A549 (cell line): ENCODE results near the gene SPATS2. TPM values are rescaled to one million over a fixed set of nuclear protein-coding genes. Genes with fewer than 3 reads are reported as not detected.

Experiments
- ATAC-seq, 2 experiments: fragments of 200-7000 bp in 1 of 2; fragments of >200 bp in 1 of 2; cut with Nextera tagmentation in 1 of 2; cut with Tn5 transposase in 1 of 2; 3 replicates each; pipeline versions ENCODE4 v1.8.0 to v1.9.1; 2018 to 2020; ENCODE audit warnings: mild to moderate bottlenecking in 1 of 2, moderate library complexity in 1 of 2
- CTCF ChIA-PET: fragments of 300-600 bp; sonication (Branson Sonifier 250); formaldehyde crosslinking; extraction: SDS; loops from one replicate; lab custom pipeline; 2021; ENCODE audit warnings: antibody characterized with exemption, inconsistent platforms; lab: Yijun Ruan, JAX
- POLR2A ChIA-PET: fragments of 350-600 bp; formaldehyde crosslinking; extraction: SDS; loops from one replicate; lab custom pipeline; 2021; ENCODE audit warnings: antibody characterized with exemption, inconsistent platforms; lab: Yijun Ruan, JAX
- DNase-seq, 2 experiments: peaks; one replicate each; pipeline versions ENCODE4 v3.0.0 to v3.0.0-alpha.2; 2011 to 2016; ENCODE audit warnings: low read depth in 1 of 2, low spot score in 1 of 2
- FAIRE-seq: peaks from 2 replicates; lab custom pipeline; 2011; peaks lifted over from hg19 to GRCh38; lab: Jason Lieb, UNC
- H3K27ac ChIP-seq, 2 experiments: fragments of >200 bp; sonication (Bioruptor Twin); formaldehyde crosslinking; 3 replicates each; pipeline ENCODE4 v1.5.1; 2016 to 2017
- H3K4me1 ChIP-seq: fragments of >200 bp; sonication (Bioruptor Twin); formaldehyde crosslinking; 3 replicates; pipeline ENCODE4 v1.6.1; 2016
- H3K4me2 ChIP-seq: fragments of >200 bp; sonication (Bioruptor Twin); formaldehyde crosslinking; 3 replicates; pipeline ENCODE4 v1.6.1; 2016
- H3K4me3 ChIP-seq: fragments of >200 bp; sonication (Bioruptor Twin); formaldehyde crosslinking; 3 replicates; pipeline ENCODE4 v1.5.1; 2016
- H3K9me3 ChIP-seq: fragments of >200 bp; sonication (Bioruptor Twin); formaldehyde crosslinking; 3 replicates; pipeline ENCODE4 v1.6.1; 2016
- BHLHE40 ChIP-seq: IDR thresholded peaks from 2 replicates; pipeline ENCODE4 v1.6.1; 2012; ENCODE audit warnings: low read depth, low read length, inconsistent platforms
- CHD2 ChIP-seq: fragments of 150-350 bp; IDR thresholded peaks from 2 replicates; pipeline ENCODE4 v1.6.1; 2014; ENCODE audit warnings: low read length; ENCODE audit not compliant: partially characterized antibody
- CHD4 ChIP-seq: fragments of 200-600 bp; sonication (generic); IDR thresholded peaks from 2 replicates; pipeline ENCODE4 v1.6.1; 2016; ENCODE audit warnings: antibody characterized with exemption, mild to moderate bottlenecking, borderline replicate concordance
- ELK1 ChIP-seq: fragments of 150-350 bp; IDR thresholded peaks from 2 replicates; pipeline ENCODE4 v1.6.1; 2014; ENCODE audit warnings: low read depth, mild to moderate bottlenecking, low read length
- EP300 ChIP-seq, 2 experiments: fragments of >200 bp; sonication (Bioruptor Twin); formaldehyde crosslinking; IDR thresholded peaks; 2 replicates in 1 of 2; 3 replicates in 1 of 2; pipeline ENCODE4 v1.6.1; 2016 to 2017
- FOSL2 ChIP-seq, 2 experiments: fragments of 450-650 bp in 1 of 2; fragments of >200 bp in 1 of 2; sonication (Bioruptor Twin) in 1 of 2; formaldehyde crosslinking; IDR thresholded peaks; 2 replicates each; pipeline versions ENCODE4 v1.5.0 to v1.6.1; 2016 to 2020; ENCODE audit warnings: mild to moderate bottlenecking in 1 of 2, moderate library complexity in 1 of 2
- GATA3 ChIP-seq: IDR thresholded peaks from 2 replicates; pipeline ENCODE4 v1.6.1; 2012; ENCODE audit warnings: borderline replicate concordance
- HDAC2 ChIP-seq: fragments of 200-600 bp; sonication (generic); IDR thresholded peaks from 2 replicates; pipeline ENCODE4 v1.6.1; 2016
- HES2 ChIP-seq: fragments of >200 bp; sonication (Bioruptor Twin); formaldehyde crosslinking; IDR thresholded peaks from 2 replicates; pipeline ENCODE4 v1.6.1; 2016
- HEYL ChIP-seq: fragments of 250-450 bp; sonication (Bioruptor Pico); IDR thresholded peaks from 2 replicates; pipeline ENCODE4 v1.8.0; 2021; ENCODE audit warnings: mild to moderate bottlenecking, moderate library complexity
- HMGXB4 ChIP-seq: fragments of 250-450 bp; sonication (Bioruptor Pico); IDR thresholded peaks from 2 replicates; pipeline ENCODE4 v1.5.0; 2021; ENCODE audit warnings: mild to moderate bottlenecking, moderate library complexity, borderline replicate concordance
- HOXB13 ChIP-seq: fragments of 250-450 bp; sonication (Bioruptor Pico); IDR thresholded peaks from 2 replicates; pipeline ENCODE4 v1.5.0; 2020; ENCODE audit warnings: low read depth, mild to moderate bottlenecking, moderate library complexity
- HOXB5 ChIP-seq: fragments of 250-450 bp; sonication (Bioruptor Pico); IDR thresholded peaks from 2 replicates; pipeline ENCODE4 v1.5.0; 2020; ENCODE audit warnings: mild to moderate bottlenecking, moderate library complexity
- MAFK ChIP-seq: fragments of 450-650 bp; IDR thresholded peaks from 2 replicates; pipeline ENCODE4 v1.6.1; 2014; ENCODE audit not compliant: partially characterized antibody
- MAX ChIP-seq: IDR thresholded peaks from 2 replicates; pipeline ENCODE4 v1.6.1; 2012
- MAZ ChIP-seq: fragments of 150-350 bp; IDR thresholded peaks from 2 replicates; pipeline ENCODE4 v1.6.1; 2014; ENCODE audit warnings: antibody characterized with exemption, low read depth, low read length, borderline replicate concordance
- MYC ChIP-seq: IDR thresholded peaks from 2 replicates; pipeline ENCODE4 v1.6.1; 2012; ENCODE audit warnings: mild to moderate bottlenecking, inconsistent platforms, low read length, improper control_type of control experiment, borderline replicate concordance
- NFE2L2 ChIP-seq: fragments of 150-350 bp; conservative IDR thresholded peaks from 2 replicates; pipeline ENCODE4 v1.6.1; 2014; ENCODE audit warnings: low read length
- PBX3 ChIP-seq: IDR thresholded peaks from 2 replicates; pipeline ENCODE4 v1.6.1; 2012
- POLR2A ChIP-seq: IDR thresholded peaks from 2 replicates; pipeline ENCODE4 v1.6.1; 2012; ENCODE audit warnings: mild to moderate bottlenecking, low read length
- POLR2AphosphoS2 ChIP-seq: conservative IDR thresholded peaks from 2 replicates; pipeline ENCODE4 v1.6.1; 2012; ENCODE audit warnings: low read length, improper control_type of control experiment, inconsistent platforms
- RAD21 ChIP-seq, 2 experiments: fragments of >200 bp in 1 of 2; sonication (Bioruptor Twin) in 1 of 2; formaldehyde crosslinking in 1 of 2; IDR thresholded peaks in 1 of 2; conservative IDR thresholded peaks in 1 of 2; 2 replicates in 1 of 2; 3 replicates in 1 of 2; pipeline ENCODE4 v1.6.1; 2012 to 2018; ENCODE audit warnings: inconsistent platforms in 1 of 2
- RCOR1 ChIP-seq: fragments of 150-350 bp; IDR thresholded peaks from 2 replicates; pipeline ENCODE4 v1.6.1; 2014; ENCODE audit warnings: antibody characterized with exemption, low read length, low read depth
- RFX5 ChIP-seq: fragments of 450-650 bp; IDR thresholded peaks from 2 replicates; pipeline ENCODE4 v1.7.1; 2014; ENCODE audit warnings: antibody characterized with exemption, mild to moderate bottlenecking, moderate library complexity
- RNF2 ChIP-seq: fragments of 200-600 bp; sonication (generic); IDR thresholded peaks from 2 replicates; pipeline ENCODE4 v1.6.1; 2016; ENCODE audit warnings: low read depth, mild to moderate bottlenecking, antibody characterized with exemption, moderate library complexity, borderline replicate concordance
- SMC3 ChIP-seq: fragments of >200 bp; sonication (Bioruptor Twin); formaldehyde crosslinking; IDR thresholded peaks from 3 replicates; pipeline ENCODE4 v1.6.1; 2018; ENCODE audit warnings: inconsistent platforms
- TFCP2L1 ChIP-seq: fragments of 250-450 bp; sonication (Bioruptor Pico); IDR thresholded peaks from 2 replicates; pipeline ENCODE4 v1.5.0; 2021; ENCODE audit warnings: mild to moderate bottlenecking
- TP53 ChIP-seq: fragments of 250-450 bp; sonication (Bioruptor Pico); IDR thresholded peaks from 2 replicates; pipeline ENCODE4 v1.5.0; 2021; ENCODE audit warnings: mild to moderate bottlenecking, moderate library complexity
- USF2 ChIP-seq: fragments of 450-650 bp; IDR thresholded peaks from 2 replicates; pipeline ENCODE4 v1.6.1; 2014; ENCODE audit warnings: antibody characterized with exemption
- ZNF302 ChIP-seq: fragments of 250-450 bp; sonication (Bioruptor Pico); IDR thresholded peaks from 2 replicates; pipeline ENCODE4 v1.9.0; 2021; ENCODE audit warnings: inconsistent platforms, mild to moderate bottlenecking, moderate library complexity
- ZSCAN20 ChIP-seq: fragments of 250-450 bp; sonication (Bioruptor Pico); IDR thresholded peaks from 2 replicates; pipeline ENCODE4 v1.8.0; 2022; ENCODE audit warnings: mild to moderate bottlenecking, moderate library complexity
- WGBS: methylation state at CpG from one replicate; pipeline ENCODE4 v1.1.6; 2017; ENCODE audit errors: missing lambda C conversion rate; 5-methylcytosine and 5-hydroxymethylcytosine counted together
- polyA plus RNA-seq, 4 experiments: library from polyadenylated mRNA; depleted of rRNA in 3 of 4; stranded (reverse); fragments of >200 nt; fragmentation: RNase III in 1 of 4; extraction: RNeasy Plus Mini Kit Qiagen cat#74134 plus additional on column Dnase treatment in 1 of 4; gene quantifications; 2 replicates in 3 of 4; 3 replicates in 1 of 4; pipeline ENCODE4 v1.2.3, GENCODE V29; 2011 to 2017

The SPATS2 gene
- polyA plus RNA-seq, 2 of the 4 experiments (the other 2 are of a cell fraction): 37.7 to 154 TPM

GRCh38 chr12:49541140-49541861 is 174.0 kb downstream of the SPATS2 start:
- Histone ChIP-seq H3K4me3 (no peak overlapping the region), H3K4me2 (no peak overlapping the region), H3K27ac (no peak overlapping the region), H3K9me3 (no peaks in the 10 kb centered on the region), H3K4me1 (peaks cover 25% of the 10 kb centered on the region)
- FAIRE-seq: no peak
- WGBS: 88% methylated on average over 18 of the region's 18 CpGs
- ChIA-PET CTCF (interaction anchor here (1.8 to 6.8 kb wide), 4 partner anchors 15 to 194 kb away, joined by 6 to 56 read pairs (median 8); partner anchors contain the start of gene DNAJC22), POLR2A (no interaction called here)
- ATAC-seq: no peak
- DNase-seq: no peak
- no peak for TF ChIP-seq MAFK
- no peak for TF ChIP-seq TP53
- TF ChIP-seq ZNF302 (CRISPR knock-in tag): no peak
- no peak for TF ChIP-seq CHD4
- no peak for TF ChIP-seq SMC3
- no peak for TF ChIP-seq ZSCAN20 (CRISPR knock-in tag)
- no peak for TF ChIP-seq MYC
- no peak for TF ChIP-seq GATA3
- no peak for TF ChIP-seq FOSL2 (IDR thresholded peaks at IDR 0.05)
- TF ChIP-seq FOSL2 (CRISPR knock-in tag; IDR thresholded peaks at IDR 0.05): no peak
- no peak for TF ChIP-seq HOXB5 (CRISPR knock-in tag)
- no peak for TF ChIP-seq USF2
- TF ChIP-seq CHD2: no peak
- no peak for TF ChIP-seq PBX3
- TF ChIP-seq NFE2L2: no peak
- TF ChIP-seq MAZ: no peak
- no peak for TF ChIP-seq POLR2AphosphoS2
- TF ChIP-seq HMGXB4 (CRISPR knock-in tag): no peak
- TF ChIP-seq HEYL: no peak
- TF ChIP-seq RNF2: no peak
- no peak for TF ChIP-seq EP300 (IDR thresholded peaks at IDR 0.05)

- WGBS: 91% methylated on average over 7 of the region's 7 CpGs
- FAIRE-seq (no peak), ATAC-seq (no peak), DNase-seq (no peak)
- Histone ChIP-seq H3K4me1 (peaks cover 18% of the 10 kb centered on the region; the same call in 2 of the 3 replicates), H3K4me2 (no peak overlapping the region), H3K9me3 (no peaks in the 10 kb centered on the region), H3K27ac (no peak overlapping the region), H3K4me3 (no peak overlapping the region)
- ChIA-PET POLR2A (no interaction called here), CTCF (interaction anchor here (0.8 to 6.8 kb wide), 4 partner anchors 9 to 211 kb away, joined by 3 to 56 read pairs (median 8); no protein-coding TSS in a partner anchor)
- TF ChIP-seq POLR2A: no peak
- TF ChIP-seq HOXB13 (CRISPR knock-in tag): no peak
- no peak for TF ChIP-seq MAX
- TF ChIP-seq RAD21 (conservative IDR thresholded peaks at IDR 0.05 in 1 of 2, IDR thresholded peaks at IDR 0.05 in 1 of 2): no peak
- no peak for TF ChIP-seq HES2
- TF ChIP-seq RNF2: no peak
- no peak for TF ChIP-seq BHLHE40
- no peak for TF ChIP-seq RCOR1
- no peak for TF ChIP-seq TFCP2L1 (CRISPR knock-in tag)
- TF ChIP-seq EP300 (IDR thresholded peaks at IDR 0.05): no peak
- no peak for TF ChIP-seq ELK1
- no peak for TF ChIP-seq RFX5
- no peak for TF ChIP-seq HDAC2
Measured at GRCh38 chr12:49541911-49542505, 174.7 kb downstream of the SPATS2 start.
